GM15510 (cell line): ENCODE results near the gene DOK3.

Source experiments
- POLR2A ChIP-seq: IDR thresholded peaks from 3 replicates; pipeline ENCODE4 v1.6.1; 2011; ENCODE audit warnings: borderline replicate concordance; ENCODE audit not compliant: insufficient read length; ENCODE audit errors: extremely low read depth

The DOK3 gene

GRCh38 chr5:177453852-177454396 is 55.7 kb downstream of the DOK3 start:
- TF ChIP-seq POLR2A = no peak

GRCh38 chr5:177452688-177453638 is 56.7 kb downstream of the DOK3 start:
- TF ChIP-seq POLR2A = no peak
